ENCODE results near the gene SCARB1. TPM values are rescaled to one million over a fixed set of nuclear protein-coding genes. Genes with fewer than 3 reads are reported as not detected.

SCARB1 gene
- total and polyA plus RNA-seq, 2 of the 13 experiments (the other 11 are each of a cell fraction or from before 2014, with no cell fraction given) = 63.4 to 160 TPM

DNA sequence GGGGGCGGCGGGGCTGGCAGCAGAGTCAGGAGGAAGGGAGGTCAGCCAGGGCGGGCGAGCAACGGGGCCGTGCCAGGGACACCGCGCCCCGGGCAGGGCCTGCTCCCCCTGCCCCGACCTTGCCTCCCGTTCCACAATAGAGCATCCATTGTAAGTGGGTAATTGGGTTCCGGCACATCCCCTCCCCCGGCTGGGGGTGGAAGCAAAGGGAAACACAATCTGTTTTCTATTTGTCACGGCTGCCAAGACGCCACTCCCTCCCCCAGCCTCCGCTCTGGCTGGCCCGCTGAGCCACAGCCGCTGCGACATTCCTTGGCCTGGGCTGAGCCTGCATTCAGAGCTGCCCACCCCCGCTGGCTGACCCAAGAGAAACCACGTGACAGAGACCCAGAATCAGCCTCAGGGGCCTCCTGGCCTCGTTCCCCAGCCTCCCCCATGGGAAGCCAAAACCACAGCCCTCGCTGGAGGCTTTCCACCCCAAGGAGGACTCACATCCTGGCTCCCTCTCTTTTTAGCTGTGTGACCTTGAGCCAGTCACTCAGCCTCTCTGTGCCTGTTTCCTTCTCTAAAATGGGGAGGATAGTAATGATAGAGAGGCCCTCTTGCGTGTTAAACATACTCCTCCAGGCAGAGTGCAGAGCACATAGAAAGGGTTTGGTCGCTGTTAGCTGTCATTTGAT, 117.6 kb downstream of the SCARB1 start (continued):
- no peak for TF ChIP-seq KLF16 (CRISPR knock-in tag; IDR thresholded peaks at IDR 0.05)
- TF ChIP-seq ELF3 (CRISPR knock-in tag; IDR thresholded peaks at IDR 0.05) = peak; percentile 64
- no peak for TF ChIP-seq ZSCAN21 (CRISPR knock-in tag; IDR thresholded peaks at IDR 0.05; ENCODE audit: borderline replicate concordance)
- TF ChIP-seq, protein P1, sequence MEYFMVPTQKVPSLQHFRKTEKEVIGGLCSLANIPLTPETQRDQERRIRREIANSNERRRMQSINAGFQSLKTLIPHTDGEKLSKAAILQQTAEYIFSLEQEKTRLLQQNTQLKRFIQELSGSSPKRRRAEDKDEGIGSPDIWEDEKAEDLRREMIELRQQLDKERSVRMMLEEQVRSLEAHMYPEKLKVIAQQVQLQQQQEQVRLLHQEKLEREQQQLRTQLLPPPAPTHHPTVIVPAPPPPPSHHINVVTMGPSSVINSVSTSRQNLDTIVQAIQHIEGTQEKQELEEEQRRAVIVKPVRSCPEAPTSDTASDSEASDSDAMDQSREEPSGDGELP (IDR thresholded peaks at IDR 0.05; ENCODE audit: borderline replicate concordance, low read depth) = no peak; the same call in 1 of the 2 replicates
- no peak for TF ChIP-seq PITX1 (CRISPR knock-in tag; IDR thresholded peaks at IDR 0.05)
- TF ChIP-seq, protein P2, sequence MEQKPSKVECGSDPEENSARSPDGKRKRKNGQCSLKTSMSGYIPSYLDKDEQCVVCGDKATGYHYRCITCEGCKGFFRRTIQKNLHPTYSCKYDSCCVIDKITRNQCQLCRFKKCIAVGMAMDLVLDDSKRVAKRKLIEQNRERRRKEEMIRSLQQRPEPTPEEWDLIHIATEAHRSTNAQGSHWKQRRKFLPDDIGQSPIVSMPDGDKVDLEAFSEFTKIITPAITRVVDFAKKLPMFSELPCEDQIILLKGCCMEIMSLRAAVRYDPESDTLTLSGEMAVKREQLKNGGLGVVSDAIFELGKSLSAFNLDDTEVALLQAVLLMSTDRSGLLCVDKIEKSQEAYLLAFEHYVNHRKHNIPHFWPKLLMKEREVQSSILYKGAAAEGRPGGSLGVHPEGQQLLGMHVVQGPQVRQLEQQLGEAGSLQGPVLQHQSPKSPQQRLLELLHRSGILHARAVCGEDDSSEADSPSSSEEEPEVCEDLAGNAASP (CRISPR knock-in tag; IDR thresholded peaks at IDR 0.05; ENCODE audit: borderline replicate concordance) = peak; percentile 16; the same call in 1 of the 2 replicates
- TF ChIP-seq, protein P3, sequence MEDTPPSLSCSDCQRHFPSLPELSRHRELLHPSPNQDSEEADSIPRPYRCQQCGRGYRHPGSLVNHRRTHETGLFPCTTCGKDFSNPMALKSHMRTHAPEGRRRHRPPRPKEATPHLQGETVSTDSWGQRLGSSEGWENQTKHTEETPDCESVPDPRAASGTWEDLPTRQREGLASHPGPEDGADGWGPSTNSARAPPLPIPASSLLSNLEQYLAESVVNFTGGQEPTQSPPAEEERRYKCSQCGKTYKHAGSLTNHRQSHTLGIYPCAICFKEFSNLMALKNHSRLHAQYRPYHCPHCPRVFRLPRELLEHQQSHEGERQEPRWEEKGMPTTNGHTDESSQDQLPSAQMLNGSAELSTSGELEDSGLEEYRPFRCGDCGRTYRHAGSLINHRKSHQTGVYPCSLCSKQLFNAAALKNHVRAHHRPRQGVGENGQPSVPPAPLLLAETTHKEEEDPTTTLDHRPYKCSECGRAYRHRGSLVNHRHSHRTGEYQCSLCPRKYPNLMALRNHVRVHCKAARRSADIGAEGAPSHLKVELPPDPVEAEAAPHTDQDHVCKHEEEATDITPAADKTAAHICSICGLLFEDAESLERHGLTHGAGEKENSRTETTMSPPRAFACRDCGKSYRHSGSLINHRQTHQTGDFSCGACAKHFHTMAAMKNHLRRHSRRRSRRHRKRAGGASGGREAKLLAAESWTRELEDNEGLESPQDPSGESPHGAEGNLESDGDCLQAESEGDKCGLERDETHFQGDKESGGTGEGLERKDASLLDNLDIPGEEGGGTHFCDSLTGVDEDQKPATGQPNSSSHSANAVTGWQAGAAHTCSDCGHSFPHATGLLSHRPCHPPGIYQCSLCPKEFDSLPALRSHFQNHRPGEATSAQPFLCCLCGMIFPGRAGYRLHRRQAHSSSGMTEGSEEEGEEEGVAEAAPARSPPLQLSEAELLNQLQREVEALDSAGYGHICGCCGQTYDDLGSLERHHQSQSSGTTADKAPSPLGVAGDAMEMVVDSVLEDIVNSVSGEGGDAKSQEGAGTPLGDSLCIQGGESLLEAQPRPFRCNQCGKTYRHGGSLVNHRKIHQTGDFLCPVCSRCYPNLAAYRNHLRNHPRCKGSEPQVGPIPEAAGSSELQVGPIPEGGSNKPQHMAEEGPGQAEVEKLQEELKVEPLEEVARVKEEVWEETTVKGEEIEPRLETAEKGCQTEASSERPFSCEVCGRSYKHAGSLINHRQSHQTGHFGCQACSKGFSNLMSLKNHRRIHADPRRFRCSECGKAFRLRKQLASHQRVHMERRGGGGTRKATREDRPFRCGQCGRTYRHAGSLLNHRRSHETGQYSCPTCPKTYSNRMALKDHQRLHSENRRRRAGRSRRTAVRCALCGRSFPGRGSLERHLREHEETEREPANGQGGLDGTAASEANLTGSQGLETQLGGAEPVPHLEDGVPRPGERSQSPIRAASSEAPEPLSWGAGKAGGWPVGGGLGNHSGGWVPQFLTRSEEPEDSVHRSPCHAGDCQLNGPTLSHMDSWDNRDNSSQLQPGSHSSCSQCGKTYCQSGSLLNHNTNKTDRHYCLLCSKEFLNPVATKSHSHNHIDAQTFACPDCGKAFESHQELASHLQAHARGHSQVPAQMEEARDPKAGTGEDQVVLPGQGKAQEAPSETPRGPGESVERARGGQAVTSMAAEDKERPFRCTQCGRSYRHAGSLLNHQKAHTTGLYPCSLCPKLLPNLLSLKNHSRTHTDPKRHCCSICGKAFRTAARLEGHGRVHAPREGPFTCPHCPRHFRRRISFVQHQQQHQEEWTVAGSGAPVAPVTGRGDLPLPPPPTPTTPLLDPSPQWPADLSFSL (CRISPR knock-in tag; IDR thresholded peaks at IDR 0.05) = no peak
- TF ChIP-seq EP300 (IDR thresholded peaks at IDR 0.05; ENCODE audit: low read depth in 2 of 2, low read length in 2 of 2) = peak in 1 of 2 experiments; percentile 40; a peak in 1 of 4 replicates
- peak; percentile 66; the same call in 1 of the 2 replicates for TF ChIP-seq EP300 (CRISPR knock-in tag; IDR thresholded peaks at IDR 0.05; ENCODE audit: borderline replicate concordance)
- peak; percentile 38; the same call in 1 of the 2 replicates for TF ChIP-seq ZNF788 (CRISPR knock-in tag; IDR thresholded peaks at IDR 0.05; ENCODE audit: borderline replicate concordance)
- no peak for TF ChIP-seq ZEB1 (IDR thresholded peaks at IDR 0.05; ENCODE audit: insufficient replicate concordance, low read depth)
- TF ChIP-seq ZNF768 (CRISPR knock-in tag; IDR thresholded peaks at IDR 0.05) = peak; percentile 99
- TF ChIP-seq TGIF2 (CRISPR knock-in tag; IDR thresholded peaks at IDR 0.05) = no peak
- TF ChIP-seq ZC3H13 (CRISPR knock-in tag; IDR thresholded peaks at IDR 0.05) = no peak
- TF ChIP-seq, protein P4, sequence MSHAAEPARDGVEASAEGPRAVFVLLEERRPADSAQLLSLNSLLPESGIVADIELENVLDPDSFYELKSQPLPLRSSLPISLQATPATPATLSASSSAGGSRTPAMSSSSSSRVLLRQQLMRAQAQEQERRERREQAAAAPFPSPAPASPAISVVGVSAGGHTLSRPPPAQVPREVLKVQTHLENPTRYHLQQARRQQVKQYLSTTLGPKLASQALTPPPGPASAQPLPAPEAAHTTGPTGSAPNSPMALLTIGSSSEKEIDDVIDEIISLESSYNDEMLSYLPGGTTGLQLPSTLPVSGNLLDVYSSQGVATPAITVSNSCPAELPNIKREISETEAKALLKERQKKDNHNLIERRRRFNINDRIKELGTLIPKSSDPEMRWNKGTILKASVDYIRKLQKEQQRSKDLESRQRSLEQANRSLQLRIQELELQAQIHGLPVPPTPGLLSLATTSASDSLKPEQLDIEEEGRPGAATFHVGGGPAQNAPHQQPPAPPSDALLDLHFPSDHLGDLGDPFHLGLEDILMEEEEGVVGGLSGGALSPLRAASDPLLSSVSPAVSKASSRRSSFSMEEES (CRISPR knock-in tag; IDR thresholded peaks at IDR 0.05) = peak; percentile 67; the same call in 1 of the 2 replicates
- TF ChIP-seq RXRA (CRISPR knock-in tag; IDR thresholded peaks at IDR 0.05) = peak; percentile 88
- TF ChIP-seq FOXO1 (CRISPR knock-in tag; IDR thresholded peaks at IDR 0.05) = peak; percentile 47; the same call in 1 of the 2 replicates
- peak; percentile 48 for TF ChIP-seq XRCC5 (optimal IDR thresholded peaks at IDR 0.05; ENCODE audit: low read length)
- TF ChIP-seq ZFX (CRISPR knock-in tag; IDR thresholded peaks at IDR 0.05; ENCODE audit: low read depth) = peak; percentile 33; the same call in 1 of the 2 replicates
- TF ChIP-seq ZNF550 (CRISPR knock-in tag; IDR thresholded peaks at IDR 0.05; ENCODE audit: borderline replicate concordance) = no peak
